H9 (cell line): ENCODE results near the gene LRRFIP1. TPM values are rescaled to one million over a fixed set of nuclear protein-coding genes. Genes with fewer than 3 reads are reported as not detected.

Experiments
- DNase-seq: peaks from one replicate; pipeline ENCODE4 v3.0.0-alpha.2; 2017
- H2AFZ ChIP-seq: one replicate; pipeline ENCODE4 v1.6.1; 2013; ENCODE audit warnings: mild to moderate bottlenecking, low read length, control low read depth, moderate library complexity
- H2AK5ac ChIP-seq: 2 replicates; pipeline ENCODE4 v1.6.1; 2013; ENCODE audit warnings: low read length, control low read depth, mixed read lengths; ENCODE audit not compliant: insufficient read length
- H2BK120ac ChIP-seq: one replicate; pipeline ENCODE4 v1.6.1; 2013; ENCODE audit warnings: low read depth, mild to moderate bottlenecking, low read length, control low read depth, inconsistent platforms; ENCODE audit not compliant: poor library complexity, severe bottlenecking
- H2BK12ac ChIP-seq: 2 replicates; pipeline ENCODE4 v1.6.1; 2013; ENCODE audit warnings: low read length, control low read depth, mixed read lengths, low read depth; ENCODE audit not compliant: insufficient read length
- H2BK15ac ChIP-seq: 2 replicates; pipeline ENCODE4 v1.6.1; 2013; ENCODE audit warnings: low read depth, low read length, control low read depth
- H2BK20ac ChIP-seq: one replicate; pipeline ENCODE4 v1.6.1; 2013; ENCODE audit warnings: low read depth, mild to moderate bottlenecking, low read length, control low read depth, inconsistent platforms; ENCODE audit not compliant: poor library complexity, severe bottlenecking
- H2BK5ac ChIP-seq: 2 replicates; pipeline ENCODE4 v1.6.1; 2013; ENCODE audit warnings: low read length, control low read depth, mixed read lengths; ENCODE audit not compliant: insufficient read length
- H3K14ac ChIP-seq: 2 replicates; pipeline ENCODE4 v1.6.1; 2013; ENCODE audit warnings: low read length, control low read depth; ENCODE audit not compliant: insufficient read depth
- H3K18ac ChIP-seq: 2 replicates; pipeline ENCODE4 v1.6.1; 2013; ENCODE audit warnings: low read depth, mild to moderate bottlenecking, mixed read lengths, low read length, control low read depth; ENCODE audit not compliant: insufficient read length
- H3K23ac ChIP-seq: 2 replicates; pipeline ENCODE4 v1.6.1; 2013; ENCODE audit warnings: low read length, control low read depth, mixed read lengths, low read depth; ENCODE audit not compliant: insufficient read length
- H3K23me2 ChIP-seq: 2 replicates; pipeline ENCODE4 v1.6.1; 2013; ENCODE audit warnings: low read depth, mild to moderate bottlenecking, mixed read lengths, low read length, control low read depth; ENCODE audit not compliant: insufficient read length, poor library complexity, severe bottlenecking
- H3K27ac ChIP-seq: 2 replicates; pipeline ENCODE4 v1.5.1; 2013; ENCODE audit warnings: low read length, control low read depth, mixed read lengths, low read depth; ENCODE audit not compliant: insufficient read length
- H3K27me3 ChIP-seq: 2 replicates; pipeline ENCODE4 v1.6.1; 2013; ENCODE audit warnings: low read length, control low read depth, inconsistent platforms; ENCODE audit not compliant: insufficient read depth
- H3K4ac ChIP-seq: 2 replicates; pipeline ENCODE4 v1.6.1; 2013; ENCODE audit warnings: low read depth, mild to moderate bottlenecking, control low read depth, inconsistent platforms, low read length, moderate library complexity
- H3K4me1 ChIP-seq: 2 replicates; pipeline ENCODE4 v1.6.1; 2013; ENCODE audit warnings: low read length, control low read depth, inconsistent platforms; ENCODE audit not compliant: insufficient read depth
- H3K4me2 ChIP-seq: 2 replicates; pipeline ENCODE4 v1.6.1; 2013; ENCODE audit warnings: low read length, control low read depth, mixed read lengths; ENCODE audit not compliant: insufficient read length, insufficient read depth
- H3K56ac ChIP-seq: 2 replicates; pipeline ENCODE4 v1.6.1; 2013; ENCODE audit warnings: low read depth, mild to moderate bottlenecking, mixed read lengths, low read length, control low read depth; ENCODE audit not compliant: insufficient read length
- H3K79me1 ChIP-seq: 2 replicates; pipeline ENCODE4 v1.6.1; 2013; ENCODE audit warnings: low read depth, mild to moderate bottlenecking, moderate library complexity, low read length, control low read depth, inconsistent platforms; ENCODE audit not compliant: insufficient read depth, poor library complexity, severe bottlenecking
- H3K79me2 ChIP-seq: 2 replicates; pipeline ENCODE4 v1.6.1; 2013; ENCODE audit warnings: low read length, control low read depth, inconsistent platforms; ENCODE audit not compliant: insufficient read depth
- H3K9ac ChIP-seq: 2 replicates; pipeline ENCODE4 v1.6.1; 2013; ENCODE audit warnings: low read length, control low read depth, mixed read lengths; ENCODE audit not compliant: insufficient read length; ENCODE audit errors: extremely low read depth
- H3K9me3 ChIP-seq: one replicate; pipeline ENCODE4 v1.6.1; 2013; ENCODE audit warnings: low read depth, low read length, inconsistent platforms; ENCODE audit not compliant: control insufficient read depth
- H3T11ph ChIP-seq: one replicate; pipeline ENCODE4 v1.6.1; 2013; ENCODE audit warnings: mild to moderate bottlenecking, low read length, control low read depth, inconsistent platforms
- H4K20me1 ChIP-seq: one replicate; pipeline ENCODE4 v1.6.1; 2013; ENCODE audit not compliant: control insufficient read depth, insufficient read length, insufficient read depth
- H4K5ac ChIP-seq: 2 replicates; pipeline ENCODE4 v1.6.1; 2013; ENCODE audit warnings: low read depth, mild to moderate bottlenecking, mixed read lengths, low read length, control low read depth; ENCODE audit not compliant: insufficient read length
- H4K8ac ChIP-seq: replicated peaks from 2 replicates; pipeline ENCODE4 v1.6.1; 2013; ENCODE audit warnings: low read length, control low read depth, mixed read lengths, low read depth; ENCODE audit not compliant: insufficient read length
- H4K91ac ChIP-seq: 2 replicates; pipeline ENCODE4 v1.6.1; 2013; ENCODE audit warnings: low read depth, mild to moderate bottlenecking, moderate library complexity, mixed read lengths, low read length, control low read depth; ENCODE audit not compliant: insufficient read length
- H3K27ac Mint-ChIP-seq, 3 experiments: 2 replicates in 2 of 3; 3 replicates in 1 of 3; pipeline ENCODE4 v1.8.0; 2020 to 2021; ENCODE audit warnings: mixed read lengths in 3 of 3, mild to moderate bottlenecking in 1 of 3, moderate library complexity in 1 of 3
- H3K27me3 Mint-ChIP-seq: 2 replicates; pipeline ENCODE4 v1.8.0; 2021; ENCODE audit warnings: low read depth, mild to moderate bottlenecking, moderate library complexity, mixed read lengths
- H3K36me3 Mint-ChIP-seq, 3 experiments: 2 replicates in 2 of 3; 3 replicates in 1 of 3; pipeline ENCODE4 v1.8.0; 2020 to 2021; ENCODE audit warnings: low read depth in 3 of 3, mixed read lengths in 3 of 3; ENCODE audit not compliant: insufficient read depth in 1 of 3
- H3K4me1 Mint-ChIP-seq, 2 experiments: 2 replicates each; pipeline ENCODE4 v1.8.0; 2020; ENCODE audit warnings: mixed read lengths in 2 of 2
- H3K4me3 Mint-ChIP-seq, 2 experiments: 2 replicates in 1 of 2; 3 replicates in 1 of 2; pipeline ENCODE4 v1.8.0; 2020 to 2021; ENCODE audit warnings: mild to moderate bottlenecking in 2 of 2, mixed read lengths in 2 of 2, moderate library complexity in 1 of 2
- H3K9me3 Mint-ChIP-seq, 2 experiments: 2 replicates in 1 of 2; 3 replicates in 1 of 2; pipeline ENCODE4 v1.8.0; 2020; ENCODE audit warnings: mild to moderate bottlenecking in 2 of 2, mixed read lengths in 2 of 2, moderate library complexity in 1 of 2
- CTCF ChIP-seq: fragments of 200-600 bp; sonication (generic); conservative IDR thresholded peaks from 3 replicates; pipeline ENCODE4 v1.8.0; 2021; ENCODE audit warnings: antibody characterized with exemption, mild to moderate bottlenecking
- WGBS: extraction: QIAGEN DNeasy Blood & Tissue Kit; methylation state at CpG from one replicate; pipeline ENCODE4 v1.1.7; 2013; ENCODE audit warnings: missing lambda C conversion rate, low lambda C conversion rate, mixed read lengths; ENCODE audit not compliant: insufficient read length; ENCODE audit errors: extremely low coverage; 5-methylcytosine and 5-hydroxymethylcytosine counted together
- total RNA-seq: library from RNA; stranded (reverse); gene quantifications from 2 replicates; pipeline ENCODE4 v1.2.1, GENCODE V29; 2021

Gene LRRFIP1
- total RNA-seq, 1 experiment from 2014 or later = 38.5 TPM

- no peak overlapping the region for H2AFZ ChIP-seq
- Mint-ChIP-seq H3K36me3 (peaks cover 0 to 8% (median 0%) of the 10 kb centered on the region in 3 experiments; a peak in 3 of 7 replicates), H3K27ac (peak overlapping the region in 2 of 3 experiments; percentile 1 to 15; a peak in 2 of 7 replicates), H3K4me3 (peak overlapping the region in 1 of 2 experiments; percentile 49; a peak in 2 of 5 replicates), H3K9me3 (peaks cover 3 to 5% of the 10 kb centered on the region in 2 experiments; a peak in 3 of 5 replicates), H3K27me3 (peaks cover 3% of the 10 kb centered on the region; the same call in 1 of the 2 replicates), H3K4me1 (peaks cover 43 to 49% of the 10 kb centered on the region in 2 experiments)
- no peak overlapping the region for H4K5ac ChIP-seq
- no peaks in the 10 kb centered on the region for H3K79me1 ChIP-seq
- H3K27me3 ChIP-seq = no peaks in the 10 kb centered on the region
- no peak overlapping the region for H4K91ac ChIP-seq
- H4K8ac ChIP-seq = no peak overlapping the region
- no CpG with 5 or more reads among the region's 13 CpGs for WGBS
- no peaks in the 10 kb centered on the region for H4K20me1 ChIP-seq
- H2AK5ac ChIP-seq = no peak overlapping the region
- H2BK12ac ChIP-seq = no peak overlapping the region
- no peaks in the 10 kb centered on the region for H3K9me3 ChIP-seq
- no peak overlapping the region for H2BK20ac ChIP-seq
- H3K4me2 ChIP-seq = no peak overlapping the region
- H3K23me2 ChIP-seq = peaks cover 3% of the 10 kb centered on the region
- no peak overlapping the region for H3K4ac ChIP-seq
- H3K14ac ChIP-seq = no peak overlapping the region
- no peak overlapping the region for H3K23ac ChIP-seq
- H2BK15ac ChIP-seq = no peak overlapping the region
- no peak overlapping the region for H3K27ac ChIP-seq
- H3K18ac ChIP-seq = no peak overlapping the region
- H3K56ac ChIP-seq = no peak overlapping the region
- H2BK120ac ChIP-seq = no peak overlapping the region
- no peak overlapping the region for H3T11ph ChIP-seq
- H3K4me1 ChIP-seq = no peaks in the 10 kb centered on the region
- no peak overlapping the region for H2BK5ac ChIP-seq
- no peaks in the 10 kb centered on the region for H3K79me2 ChIP-seq
- peak; percentile 94 for DNase-seq
- no peak overlapping the region for H3K9ac ChIP-seq
- no peak for TF ChIP-seq CTCF
These were observed 35.3 kb downstream of the LRRFIP1 start for GRCh38 chr2:237662671-237663093.
